ENCODE results near the gene CCDC169. TPM values are rescaled to one million over a fixed set of nuclear protein-coding genes. Genes with fewer than 3 reads are reported as not detected.

CCDC169 gene
- total RNA-seq (1 to 10 TPM in 1 of 2 donors, not detected in 1; 2.1 TPM), polyA plus RNA-seq (not detected)

DNA sequence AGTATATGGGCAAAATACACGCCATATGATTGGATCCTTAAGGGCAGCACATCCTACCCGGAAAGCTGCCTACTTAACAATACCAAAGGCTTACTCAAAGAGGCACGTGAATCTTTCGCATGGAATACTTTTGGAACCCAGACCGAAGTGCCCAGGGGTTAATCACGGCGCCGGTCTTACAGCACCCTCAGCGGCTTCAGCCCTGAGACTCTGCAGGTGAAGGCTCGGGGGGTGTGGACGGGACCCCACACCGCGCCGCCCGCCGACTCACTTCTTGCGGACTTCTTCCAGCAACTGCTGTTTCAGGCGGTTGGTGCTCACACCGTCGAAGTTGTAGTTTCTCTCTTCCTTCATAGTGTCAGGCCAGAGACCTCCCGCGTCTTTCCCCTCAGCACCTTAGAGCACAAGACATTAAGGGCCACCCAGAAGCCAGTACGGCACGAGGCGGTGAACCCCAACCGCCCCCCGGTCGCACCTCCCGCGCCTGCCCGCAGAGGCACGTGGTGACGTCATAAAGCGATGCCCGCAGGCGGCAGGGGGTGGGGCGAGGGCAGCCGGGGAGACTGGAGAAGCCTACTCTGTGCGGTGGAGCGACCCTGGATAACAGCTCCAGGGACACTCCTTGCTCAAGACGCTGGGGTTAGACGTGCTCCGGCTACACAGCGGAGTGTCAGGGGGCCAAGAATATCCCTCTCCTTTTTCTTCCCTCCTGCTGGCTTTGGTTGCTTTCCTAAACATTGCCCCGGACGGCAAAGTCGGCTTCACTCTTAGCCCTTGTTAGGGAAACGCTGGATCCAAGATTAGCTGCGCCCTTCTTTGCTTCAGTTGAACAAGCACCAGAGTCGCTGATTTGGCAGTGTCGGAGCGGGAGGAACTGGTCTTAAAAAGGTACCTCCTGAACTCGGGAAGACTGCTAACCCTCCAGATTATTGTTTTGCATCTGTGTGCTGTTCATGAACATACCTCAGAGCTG, at the start of gene CCDC169:
CCDC169 (minus strand) TSS at position 449 of the 973 bp plus-strand sequence; CDS start at position 354, 95 bp downstream.
- no peaks in the 10 kb centered on the region for H3K9me3 ChIP-seq (ENCODE audit: control insufficient read depth in 4 of 4, low read length in 3 of 4)
- DNase-seq (ENCODE audit: low spot score), result peak; percentile 78
- TF ChIP-seq GABPA (IDR thresholded peaks at IDR 0.05 in 1 of 2, conservative IDR thresholded peaks at IDR 0.05 in 1 of 2), result no peak
- H3K36me3 ChIP-seq (ENCODE audit: control insufficient read depth in 4 of 4, insufficient read depth in 3 of 4, low read depth in 1 of 4, low read length in 3 of 4), result no peaks in the 10 kb centered on the region
- H3K4me3 ChIP-seq (ENCODE audit: low read depth in 1 of 3, low read length in 3 of 3), result peak within 1 kb of the TSS; percentile 50 to 68 (median 60)
- H3K4me1 ChIP-seq (ENCODE audit: control insufficient read depth in 4 of 4, insufficient read depth in 4 of 4, low read length in 3 of 4), result peaks cover 0 to 10% (median 4%) of the 10 kb centered on the region in 4 donors
- no peak within 1 kb of the TSS for H3K27ac ChIP-seq (ENCODE audit: low read depth in 1 of 2, low read length in 2 of 2)
- 3% methylated on average over 53 of the region's 53 CpGs for WGBS
- H3K27me3 ChIP-seq (ENCODE audit: control insufficient read depth in 4 of 4, insufficient read depth in 4 of 4, low read length in 3 of 4), result peaks cover 0 to 6% (median 0%) of the 10 kb centered on the region in 4 donors
- H3K9ac ChIP-seq (ENCODE audit: low read depth in 1 of 2, low read length in 2 of 2), result no peak within 1 kb of the TSS

- peak within 1 kb of the TSS; percentile 55 to 93 (median 78) for H3K4me3 ChIP-seq (ENCODE audit: low read depth in 1 of 3, low read length in 3 of 3)
- peak within 1 kb of the TSS; percentile 97 to 99 for H3K27ac ChIP-seq (ENCODE audit: low read depth in 1 of 2, low read length in 2 of 2)
- no peaks in the 10 kb centered on the region for H3K9me3 ChIP-seq (ENCODE audit: control insufficient read depth in 4 of 4, low read length in 3 of 4)
- peaks cover 2 to 20% (median 8%) of the 10 kb centered on the region in 4 donors for H3K4me1 ChIP-seq (ENCODE audit: control insufficient read depth in 4 of 4, insufficient read depth in 4 of 4, low read length in 3 of 4)
- TF ChIP-seq SP1 (IDR thresholded peaks at IDR 0.05) (peak; percentile 33), RAD21 (IDR thresholded peaks at IDR 0.05) (peak; percentile 95 to 96), CTCF (IDR thresholded peaks at IDR 0.05; ENCODE audit: low read depth, low read length, missing input control) (peak; percentile 97), EGR1 (IDR thresholded peaks at IDR 0.05; ENCODE audit: low read depth in 2 of 2) (no peak), JUND (IDR thresholded peaks at IDR 0.05) (peak in 1 of 2 donors; percentile 13), YY1 (IDR thresholded peaks at IDR 0.05) (peak; percentile 53), FOXA2 (IDR thresholded peaks at IDR 0.05) (no peak)
- TF ChIP-seq, protein P1, sequence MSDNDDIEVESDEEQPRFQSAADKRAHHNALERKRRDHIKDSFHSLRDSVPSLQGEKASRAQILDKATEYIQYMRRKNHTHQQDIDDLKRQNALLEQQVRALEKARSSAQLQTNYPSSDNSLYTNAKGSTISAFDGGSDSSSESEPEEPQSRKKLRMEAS (IDR thresholded peaks at IDR 0.05), result peak; percentile 14
- H3K9ac ChIP-seq (ENCODE audit: low read depth in 1 of 2, low read length in 2 of 2), result peak within 1 kb of the TSS; percentile 84 to 86
- DNase-seq (ENCODE audit: low spot score), result peak; percentile 87
- 1% methylated on average over 86 of the region's 86 CpGs for WGBS
- H3K36me3 ChIP-seq (ENCODE audit: control insufficient read depth in 4 of 4, insufficient read depth in 3 of 4, low read depth in 1 of 4, low read length in 3 of 4), result no peaks in the 10 kb centered on the region
- no peaks in the 10 kb centered on the region for H3K27me3 ChIP-seq (ENCODE audit: control insufficient read depth in 4 of 4, insufficient read depth in 4 of 4, low read length in 3 of 4)
These were observed 48.8 kb upstream of the CCDC169 start, which contains the start of gene SPART for GRCh38 chr13:36346222-36347083. SPART (minus strand) TSS chr13:36346394; CDS start chr13:36335830, 10,564 bp downstream.

DNA sequence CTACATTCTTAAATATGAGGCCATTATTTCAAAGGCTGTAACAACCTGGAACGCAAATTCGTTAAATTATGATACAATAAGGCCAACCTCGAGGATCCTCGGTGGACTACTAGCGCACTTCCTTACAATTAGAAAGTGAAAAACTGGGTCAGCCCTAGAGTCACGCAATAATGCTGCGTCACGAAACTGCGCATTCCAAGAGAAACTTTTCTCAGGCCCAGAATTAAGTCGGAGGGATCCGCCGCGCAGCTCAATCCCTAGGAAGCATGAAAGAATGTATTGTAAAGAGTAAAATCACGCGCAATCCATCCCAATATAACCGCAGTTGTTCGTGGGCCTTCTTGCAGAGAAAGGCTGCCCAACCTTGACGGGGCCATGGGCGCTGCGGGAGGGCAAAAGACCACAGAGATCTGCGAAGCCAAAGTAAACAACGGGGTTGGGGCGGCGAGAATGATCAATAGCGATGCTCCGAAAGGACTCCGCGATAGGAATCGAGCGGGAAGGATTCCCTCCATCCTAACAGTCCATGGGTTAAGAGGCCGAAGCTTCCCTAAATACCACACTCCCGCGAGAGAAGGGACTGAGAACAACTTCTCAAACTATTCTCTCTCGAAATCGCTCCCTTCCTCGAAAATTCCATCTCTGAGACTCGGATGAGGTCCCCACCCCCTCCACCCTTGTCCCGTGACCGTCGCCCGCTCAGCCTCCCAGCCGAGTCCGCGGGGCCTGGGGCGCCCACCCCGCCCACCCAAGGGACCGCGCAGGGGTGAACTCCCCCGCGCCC, 48.0 kb upstream of the CCDC169 start:
- H3K36me3 ChIP-seq (ENCODE audit: control insufficient read depth in 4 of 4, insufficient read depth in 3 of 4, low read depth in 1 of 4, low read length in 3 of 4), result no peaks in the 10 kb centered on the region
- peak overlapping the region; percentile 97 to 99 for H3K27ac ChIP-seq (ENCODE audit: low read depth in 1 of 2, low read length in 2 of 2)
- H3K9ac ChIP-seq (ENCODE audit: low read depth in 1 of 2, low read length in 2 of 2), result peak overlapping the region; percentile 84 to 86
- TF ChIP-seq FOXA1 (IDR thresholded peaks at IDR 0.05) (no peak), HNF4A (conservative IDR thresholded peaks at IDR 0.05) (peak in 1 of 2 donors; percentile 3), ATF3 (IDR thresholded peaks at IDR 0.05) (no peak), YY1 (IDR thresholded peaks at IDR 0.05) (peak; percentile 47), NR2F2 (IDR thresholded peaks at IDR 0.05) (peak; percentile 50), CTCF (IDR thresholded peaks at IDR 0.05; ENCODE audit: low read depth, low read length, missing input control) (no peak), TAF1 (conservative IDR thresholded peaks at IDR 0.05) (peak; percentile 26), JUND (IDR thresholded peaks at IDR 0.05) (no peak), FOXA2 (IDR thresholded peaks at IDR 0.05) (peak; percentile 40)
- H3K9me3 ChIP-seq (ENCODE audit: control insufficient read depth in 4 of 4, low read length in 3 of 4), result no peaks in the 10 kb centered on the region
- 5% methylated on average over 50 of the region's 50 CpGs for WGBS
- peak overlapping the region; percentile 55 to 93 (median 78) for H3K4me3 ChIP-seq (ENCODE audit: low read depth in 1 of 3, low read length in 3 of 3)
- peaks cover 2 to 20% (median 8%) of the 10 kb centered on the region in 4 donors for H3K4me1 ChIP-seq (ENCODE audit: control insufficient read depth in 4 of 4, insufficient read depth in 4 of 4, low read length in 3 of 4)
- DNase-seq (ENCODE audit: low spot score), result peak; percentile 70
- no peaks in the 10 kb centered on the region for H3K27me3 ChIP-seq (ENCODE audit: control insufficient read depth in 4 of 4, insufficient read depth in 4 of 4, low read length in 3 of 4)

Measured in liver (tissue), 9 donors.